ENCODE data around the gene MCCC1. TPM values are rescaled to one million over a fixed set of nuclear protein-coding genes. Genes with fewer than 3 reads are reported as not detected.

The MCCC1 gene
- total RNA-seq, 1 experiment from 2014 or later = 12.6 TPM

- no peaks in the 10 kb centered on the region for H3K79me2 ChIP-seq (ENCODE audit: insufficient read depth, low read length)
- TF ChIP-seq EZH2phosphoT487 (IDR thresholded peaks at IDR 0.05; ENCODE audit: borderline replicate concordance) (no peak), POLR2AphosphoS5 (IDR thresholded peaks at IDR 0.05; ENCODE audit: low read depth, low read length) (no peak), SP1 (IDR thresholded peaks at IDR 0.05; ENCODE audit: low read depth) (no peak), CEBPB (IDR thresholded peaks at IDR 0.05; ENCODE audit: low read depth) (no peak), SIN3A (IDR thresholded peaks at IDR 0.05; ENCODE audit: low read depth) (no peak), RAD21 (IDR thresholded peaks at IDR 0.05; ENCODE audit: low read depth) (no peak), CBX3 (IDR thresholded peaks at IDR 0.05; ENCODE audit: low read depth) (no peak), ZFX (IDR thresholded peaks at IDR 0.05) (no peak), EZH2 (IDR thresholded peaks at IDR 0.05) (no peak), ELF1 (IDR thresholded peaks at IDR 0.05; ENCODE audit: borderline replicate concordance, low read depth) (no peak), TCF7L2 (IDR thresholded peaks at IDR 0.05; ENCODE audit: borderline replicate concordance, extremely low read depth, insufficient read depth, insufficient read length) (no peak), EGR1 (IDR thresholded peaks at IDR 0.05; ENCODE audit: low read depth) (no peak), POLR2A (IDR thresholded peaks at IDR 0.05; ENCODE audit: borderline replicate concordance, extremely low read depth, insufficient read depth, insufficient read length) (no peak), JUND (IDR thresholded peaks at IDR 0.05) (no peak), ZNF274 (IDR thresholded peaks at IDR 0.05; ENCODE audit: low read depth, low read length) (no peak)
- TF ChIP-seq, protein P1, sequence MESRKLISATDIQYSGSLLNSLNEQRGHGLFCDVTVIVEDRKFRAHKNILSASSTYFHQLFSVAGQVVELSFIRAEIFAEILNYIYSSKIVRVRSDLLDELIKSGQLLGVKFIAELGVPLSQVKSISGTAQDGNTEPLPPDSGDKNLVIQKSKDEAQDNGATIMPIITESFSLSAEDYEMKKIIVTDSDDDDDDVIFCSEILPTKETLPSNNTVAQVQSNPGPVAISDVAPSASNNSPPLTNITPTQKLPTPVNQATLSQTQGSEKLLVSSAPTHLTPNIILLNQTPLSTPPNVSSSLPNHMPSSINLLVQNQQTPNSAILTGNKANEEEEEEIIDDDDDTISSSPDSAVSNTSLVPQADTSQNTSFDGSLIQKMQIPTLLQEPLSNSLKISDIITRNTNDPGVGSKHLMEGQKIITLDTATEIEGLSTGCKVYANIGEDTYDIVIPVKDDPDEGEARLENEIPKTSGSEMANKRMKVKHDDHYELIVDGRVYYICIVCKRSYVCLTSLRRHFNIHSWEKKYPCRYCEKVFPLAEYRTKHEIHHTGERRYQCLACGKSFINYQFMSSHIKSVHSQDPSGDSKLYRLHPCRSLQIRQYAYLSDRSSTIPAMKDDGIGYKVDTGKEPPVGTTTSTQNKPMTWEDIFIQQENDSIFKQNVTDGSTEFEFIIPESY (IDR thresholded peaks at IDR 0.05; ENCODE audit: extremely low read depth, insufficient replicate concordance, low read length) = no peak
- TF ChIP-seq, protein P2, sequence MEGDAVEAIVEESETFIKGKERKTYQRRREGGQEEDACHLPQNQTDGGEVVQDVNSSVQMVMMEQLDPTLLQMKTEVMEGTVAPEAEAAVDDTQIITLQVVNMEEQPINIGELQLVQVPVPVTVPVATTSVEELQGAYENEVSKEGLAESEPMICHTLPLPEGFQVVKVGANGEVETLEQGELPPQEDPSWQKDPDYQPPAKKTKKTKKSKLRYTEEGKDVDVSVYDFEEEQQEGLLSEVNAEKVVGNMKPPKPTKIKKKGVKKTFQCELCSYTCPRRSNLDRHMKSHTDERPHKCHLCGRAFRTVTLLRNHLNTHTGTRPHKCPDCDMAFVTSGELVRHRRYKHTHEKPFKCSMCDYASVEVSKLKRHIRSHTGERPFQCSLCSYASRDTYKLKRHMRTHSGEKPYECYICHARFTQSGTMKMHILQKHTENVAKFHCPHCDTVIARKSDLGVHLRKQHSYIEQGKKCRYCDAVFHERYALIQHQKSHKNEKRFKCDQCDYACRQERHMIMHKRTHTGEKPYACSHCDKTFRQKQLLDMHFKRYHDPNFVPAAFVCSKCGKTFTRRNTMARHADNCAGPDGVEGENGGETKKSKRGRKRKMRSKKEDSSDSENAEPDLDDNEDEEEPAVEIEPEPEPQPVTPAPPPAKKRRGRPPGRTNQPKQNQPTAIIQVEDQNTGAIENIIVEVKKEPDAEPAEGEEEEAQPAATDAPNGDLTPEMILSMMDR (IDR thresholded peaks at IDR 0.05 in 2 of 3, conservative IDR thresholded peaks at IDR 0.05 in 1 of 3; ENCODE audit: borderline replicate concordance in 1 of 3, insufficient read depth in 1 of 3, low read depth in 2 of 3, low read length in 2 of 3) = no peak
- no peak overlapping the region for H3K4me3 ChIP-seq (replicated peaks in 1 of 2; ENCODE audit: low read depth in 1 of 2, low read length in 2 of 2)
- ChIA-PET RAD21 (ENCODE audit: low non-redundant PET in 1 of 2, low total read pairs in 2 of 2, uncharacterized antibody in 2 of 2, unreplicated experiment in 2 of 2) (no interaction called here), POLR2A (no interaction called here), CTCF (no interaction called here)
- H3K36me3 ChIP-seq (ENCODE audit: control insufficient read depth in 1 of 2, insufficient read depth in 2 of 2, low read length in 2 of 2) = peaks cover 0 to 4% of the 10 kb centered on the region in 2 experiments; a peak in 1 of 4 replicates
- no peak overlapping the region for H2AFZ ChIP-seq (ENCODE audit: low read depth, low read length, poor library complexity, severe bottlenecking)
- H3K9ac ChIP-seq (ENCODE audit: low read length) = no peak overlapping the region
- H3K4me1 ChIP-seq (ENCODE audit: control insufficient read depth in 1 of 2, insufficient read depth in 2 of 2, low read length in 2 of 2) = 0 out of 4 replicates have a peak, but pooled peaks cover 0 to 4% of the 10 kb centered on the region in 2 experiments
- no TSS peak for BruUV-seq (replicated peaks)
- H3K9me2 ChIP-seq (ENCODE audit: insufficient read depth) = no peaks in the 10 kb centered on the region
- ATAC-seq (no peak), DNase-seq (ENCODE audit: low read depth, low spot score) (no peak)
- no peaks in the 10 kb centered on the region for H3K9me3 ChIP-seq (ENCODE audit: control insufficient read depth in 1 of 2, insufficient read depth in 1 of 2, low read depth in 1 of 2, low read length in 2 of 2)
- no peak overlapping the region for H3K4me2 ChIP-seq (ENCODE audit: low read length)
- H3K27ac ChIP-seq (ENCODE audit: low read depth, low read length) = no peak overlapping the region
- intact Hi-C loops (cut with micrococcal nuclease) = no loop called here
- no peaks in the 10 kb centered on the region for H4K20me1 ChIP-seq (ENCODE audit: insufficient read depth)
- no peaks in the 10 kb centered on the region for H3K27me3 ChIP-seq (ENCODE audit: insufficient read depth, low read length)
Observed at GRCh38 chr3:183064475-183064874, 34.8 kb downstream of the MCCC1 start.
